H1 (cell line): ENCODE data around the gene ETV2. TPM values are rescaled to one million over a fixed set of nuclear protein-coding genes. Genes with fewer than 3 reads are reported as not detected.
A peak's percentile ranks its signal among the peaks of the same experiment; 100 is the strongest.

Source experiments
- ASH2L ChIP-seq: fragments of 200-600, 300-600 bp; sonication (generic); IDR thresholded peaks from one replicate; pipeline ENCODE4 v1.7.1; 2017; ENCODE audit warnings: low read length
- ATF3 ChIP-seq: IDR thresholded peaks from 2 replicates; pipeline ENCODE4 v1.6.1; 2011; ENCODE audit warnings: low read depth, mild to moderate bottlenecking, low read length; ENCODE audit not compliant: insufficient read depth
- CBX8 ChIP-seq: fragments of 300-800, 300-1000 bp; sonication (generic); IDR thresholded peaks from 2 replicates; pipeline ENCODE4 v1.7.1; 2016; ENCODE audit warnings: low read depth, low read length, borderline replicate concordance
- CHD2 ChIP-seq: IDR thresholded peaks from 2 replicates; pipeline ENCODE4 v1.6.1; 2012; ENCODE audit warnings: low read length, improper control_type of control experiment
- EGR1 ChIP-seq: IDR thresholded peaks from 2 replicates; pipeline ENCODE4 v1.6.1; 2011; ENCODE audit warnings: low read depth, low read length, borderline replicate concordance
- EP300 ChIP-seq, 2 experiments: IDR thresholded peaks; 1 replicate in 1 of 2; 2 replicates in 1 of 2; pipeline ENCODE4 v1.6.1; 2011 to 2012; ENCODE audit warnings: low read depth in 2 of 2, low read length in 2 of 2, mild to moderate bottlenecking in 2 of 2, borderline replicate concordance in 1 of 2, inconsistent platforms in 1 of 2, moderate library complexity in 1 of 2
- EZH2 ChIP-seq: fragments of 200-600 bp; sonication (generic); IDR thresholded peaks from 2 replicates; pipeline ENCODE4 v1.7.1; 2012; ENCODE audit warnings: low read depth, mild to moderate bottlenecking, moderate library complexity, low read length, inconsistent platforms; ENCODE audit not compliant: severe bottlenecking
- FOSL1 ChIP-seq: IDR thresholded peaks from 2 replicates; pipeline ENCODE4 v1.6.1; 2011; ENCODE audit warnings: mild to moderate bottlenecking, low read depth, low read length, moderate library complexity; ENCODE audit not compliant: insufficient read depth
- HDAC2 ChIP-seq, 2 experiments: fragments of 300-600 bp in 1 of 2; sonication (generic) in 1 of 2; IDR thresholded peaks; 2 replicates each; pipeline ENCODE4 v1.6.1; 2011 to 2012; ENCODE audit warnings: low read depth in 2 of 2, low read length in 2 of 2, mild to moderate bottlenecking in 2 of 2, moderate library complexity in 2 of 2, borderline replicate concordance in 1 of 2, inconsistent platforms in 1 of 2
- JUND ChIP-seq: IDR thresholded peaks from 2 replicates; pipeline ENCODE4 v1.6.1; 2011; ENCODE audit warnings: mild to moderate bottlenecking, improper control_type of control experiment, low read length
- KDM1A ChIP-seq: fragments of 200-600, 300-600 bp; sonication (generic); IDR thresholded peaks from 2 replicates; pipeline ENCODE4 v1.7.1; 2016; ENCODE audit warnings: mild to moderate bottlenecking, low read length, borderline replicate concordance
- MAX ChIP-seq: IDR thresholded peaks from 2 replicates; pipeline ENCODE4 v1.6.1; 2012; ENCODE audit warnings: inconsistent platforms
- NANOG ChIP-seq: IDR thresholded peaks from 2 replicates; pipeline ENCODE4 v1.6.1; 2011; ENCODE audit warnings: low read length, low read depth, mild to moderate bottlenecking, inconsistent platforms; ENCODE audit not compliant: insufficient read depth, poor library complexity, severe bottlenecking
- RNF2 ChIP-seq: fragments of 200-900, 300-1000 bp; sonication (generic); IDR thresholded peaks from 2 replicates; pipeline ENCODE4 v1.7.1; 2016; ENCODE audit warnings: borderline replicate concordance, low read depth, mild to moderate bottlenecking, antibody characterized with exemption, low read length; ENCODE audit not compliant: poor library complexity, severe bottlenecking; ENCODE audit errors: missing control alignments
- RXRA ChIP-seq: IDR thresholded peaks from 2 replicates; pipeline ENCODE4 v1.6.1; 2011; ENCODE audit warnings: low read depth, mild to moderate bottlenecking, low read length, moderate library complexity; ENCODE audit not compliant: insufficient read depth
- SIX5 ChIP-seq: IDR thresholded peaks from 2 replicates; pipeline ENCODE4 v1.6.1; 2011; ENCODE audit warnings: mild to moderate bottlenecking, low read depth, low read length
- SP4 ChIP-seq: IDR thresholded peaks from 2 replicates; pipeline ENCODE4 v1.6.1; 2012; ENCODE audit warnings: low read length, inconsistent platforms
- SRF ChIP-seq: IDR thresholded peaks from 2 replicates; pipeline ENCODE4 v1.6.1; 2011; ENCODE audit warnings: mild to moderate bottlenecking, low read depth, low read length, moderate library complexity
- TBP ChIP-seq: IDR thresholded peaks from 2 replicates; pipeline ENCODE4 v1.6.1; 2011; ENCODE audit warnings: low read depth, low read length, improper control_type of control experiment
- TCF12 ChIP-seq: IDR thresholded peaks from 2 replicates; pipeline ENCODE4 v1.6.1; 2011; ENCODE audit warnings: low read depth, mild to moderate bottlenecking, low read length
- USF2 ChIP-seq: IDR thresholded peaks from 2 replicates; pipeline ENCODE4 v1.6.1; 2011; ENCODE audit warnings: low read length, improper control_type of control experiment
- polyA plus RNA-seq, 7 experiments: library from polyadenylated mRNA; depleted of rRNA in 3 of 7; stranded (reverse) in 5 of 7; unstranded in 2 of 7; fragments of >200 nt in 5 of 7; fragments of 200-250 nt in 2 of 7; gene quantifications; 1 replicate in 5 of 7; 2 replicates in 1 of 7; 4 replicates in 1 of 7; pipeline versions ENCODE4 v1.2.1 to v1.2.3, GENCODE V29; 2011 to 2013; ENCODE audit warnings: missing spikeins in 2 of 7, mixed read lengths in 2 of 7
- total RNA-seq: library from RNA; stranded (reverse); fragmentation: NEBNext Ultra II Directional; extraction: Animal tissue kit (Norgen Biotek cat#: 25700); gene quantifications from 2 replicates; pipeline ENCODE4 v1.2.1, GENCODE V29; 2021

The ETV2 gene
- total and polyA plus RNA-seq, 2 of the 8 experiments (the other 6 are each of a cell fraction or from before 2014, with no cell fraction given): 0.88 to 1.3 TPM

GRCh38 chr19:35643255-35644205 lies 2.0 kb downstream of the ETV2 start (continued):
- TF ChIP-seq JUND: peak; percentile 97
- no peak; a peak in 1 of 4 replicates for TF ChIP-seq HDAC2 (IDR thresholded peaks at IDR 0.05; ENCODE audit: borderline replicate concordance in 1 of 2, low read depth in 2 of 2, low read length in 2 of 2)
- TF ChIP-seq EGR1: no peak
- TF ChIP-seq SRF: no peak
- peak in 1 of 2 experiments; percentile 98; a peak in 2 of 3 replicates for TF ChIP-seq EP300 (IDR thresholded peaks at IDR 0.05; ENCODE audit: borderline replicate concordance in 1 of 2, low read depth in 2 of 2, low read length in 2 of 2)
- TF ChIP-seq RNF2: no peak
- TF ChIP-seq TBP: peak; percentile 76
- TF ChIP-seq CHD2: no peak
- TF ChIP-seq MAX: peak; percentile 91
- no peak for TF ChIP-seq KDM1A
- no peak for TF ChIP-seq EZH2
- no peak for TF ChIP-seq SP4
- no peak for TF ChIP-seq FOSL1
- no peak for TF ChIP-seq NANOG
- TF ChIP-seq SIX5: no peak; the same call in 1 of the 2 replicates
- TF ChIP-seq CBX8: no peak
- TF ChIP-seq TCF12: no peak
- TF ChIP-seq ATF3: no peak
- peak; percentile 73 for TF ChIP-seq ASH2L
- no peak for TF ChIP-seq RXRA
- no peak for TF ChIP-seq USF2
